K562 (cell line): Measurements from ENCODE around the gene MID1IP1. TPM values are rescaled to one million over a fixed set of nuclear protein-coding genes. Genes with fewer than 3 reads are reported as not detected.

Experiments used
- ARID3A ChIP-seq: IDR thresholded peaks from 2 replicates; pipeline ENCODE4 v1.6.1; 2012; ENCODE audit warnings: low read depth, low read length, improper control_type of control experiment, borderline replicate concordance
- BRD4 ChIP-seq: fragments of 200-600 bp; sonication (generic); IDR thresholded peaks from 2 replicates; pipeline ENCODE4 v1.6.1; 2017; ENCODE audit warnings: inconsistent platforms
- E2F8 ChIP-seq: fragments of 450-650 bp; IDR thresholded peaks from 2 replicates; pipeline ENCODE4 v1.7.1; 2018; ENCODE audit warnings: mild to moderate bottlenecking, low read depth; ENCODE audit not compliant: partially characterized antibody
- HMBOX1 ChIP-seq: sonication (generic); IDR thresholded peaks from 2 replicates; pipeline ENCODE4 v1.6.1; 2016
- KDM1A ChIP-seq, 2 experiments: fragments of 450-650 bp; IDR thresholded peaks; 2 replicates each; pipeline ENCODE4 v1.6.1; 2016; ENCODE audit warnings: mild to moderate bottlenecking in 2 of 2
- NCOA1 ChIP-seq: fragments of 450-650 bp; IDR thresholded peaks from 2 replicates; pipeline ENCODE4 v1.6.1; 2016; ENCODE audit warnings: low read depth
- NCOR1 ChIP-seq: fragments of 450-650 bp; IDR thresholded peaks from 2 replicates; pipeline ENCODE4 v1.6.1; 2016; ENCODE audit warnings: mild to moderate bottlenecking, moderate library complexity
- SMARCA4 ChIP-seq: fragments of 450-650 bp; IDR thresholded peaks from 2 replicates; pipeline ENCODE4 v1.6.1; 2016
- VEZF1 ChIP-seq: fragments of 200-800 bp; sonication (Bioruptor generic); IDR thresholded peaks from 2 replicates; pipeline ENCODE4 v1.6.1; 2017; ENCODE audit warnings: missing genetic modification characterization, missing compliant biosample characterization
- XRCC5 ChIP-seq: fragments of 200-400 bp; formaldehyde crosslinking; IDR thresholded peaks from 2 replicates; pipeline ENCODE4 v1.6.1; 2017; ENCODE audit warnings: low read depth, mild to moderate bottlenecking, low read length
- ZNF140 ChIP-seq: fragments of 250-450 bp; sonication (Bioruptor Pico); IDR thresholded peaks from 2 replicates; pipeline ENCODE4 v1.8.0; 2021; ENCODE audit warnings: moderate library complexity, mild to moderate bottlenecking, inconsistent platforms
- ZNF274 ChIP-seq: IDR thresholded peaks from 2 replicates; pipeline ENCODE4 v1.6.1; 2011; ENCODE audit warnings: low read depth, mild to moderate bottlenecking, low read length, moderate library complexity, borderline replicate concordance
- ZNF311 ChIP-seq: fragments of 250-450 bp; sonication (Bioruptor Pico); IDR thresholded peaks from 2 replicates; pipeline ENCODE4 v1.4.0; 2020; ENCODE audit warnings: mild to moderate bottlenecking, moderate library complexity
- ZNF583 ChIP-seq: fragments of 250-450 bp; sonication (Bioruptor Pico); IDR thresholded peaks from 2 replicates; pipeline ENCODE4 v1.4.0; 2020
- polyA plus RNA-seq, 8 experiments: library from polyadenylated mRNA; depleted of rRNA in 4 of 8; stranded (reverse) in 5 of 8; unstranded in 3 of 8; fragments of >200 nt; fragmentation: Nextera tagmentation in 2 of 8; fragmentation: Illumina TruSeq in 1 of 8; extraction: Ambion mirVana in 2 of 8; extraction: Trizol in 1 of 8; gene quantifications; 2 replicates each; pipeline versions ENCODE4 v1.2.1 to v1.2.3, GENCODE V29; 2011 to 2014; ENCODE audit warnings: inconsistent platforms in 1 of 8, missing spikeins in 1 of 8
- total RNA-seq, 7 experiments: library from RNA; depleted of rRNA in 6 of 7; stranded (reverse); fragments of >200 nt in 6 of 7; fragmentation: Illumina TruSeq in 2 of 7; extraction: Trizol in 2 of 7; gene quantifications; 2 replicates each; pipeline versions ENCODE4 v1.2.1 to v1.2.3, GENCODE V29; 2011 to 2021; ENCODE audit warnings: low replicate concordance in 1 of 7
- TF ChIP-seq, protein P1 (sequence below): fragments of 250-450 bp; sonication (Bioruptor Pico); IDR thresholded peaks from 2 replicates; pipeline ENCODE4 v1.4.0; 2020

The MID1IP1 gene
- total and polyA plus RNA-seq, 9 of the 15 experiments (the other 6 are each of a cell fraction or from before 2014, with no cell fraction given): 0.51 to 102 (median 27.5) TPM

DNA sequence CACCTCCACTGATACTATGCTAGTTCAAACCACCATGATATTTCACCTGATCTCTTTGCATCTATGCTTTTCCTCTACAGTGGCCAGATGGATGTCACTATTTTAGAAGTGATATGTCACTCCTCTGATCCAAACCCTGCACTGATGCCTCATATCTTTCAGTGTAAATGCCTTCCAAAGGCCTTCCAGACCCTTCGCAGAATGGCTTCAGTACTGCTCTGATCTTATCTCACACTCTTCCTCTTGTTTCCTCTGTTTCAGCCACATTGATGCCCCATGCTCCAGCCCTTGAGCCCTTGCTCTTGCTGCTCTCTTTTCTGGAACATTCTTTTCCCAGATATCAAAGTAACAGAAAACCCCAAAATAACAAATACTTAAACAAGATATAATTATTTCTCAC, 17.9 kb downstream of the MID1IP1 start (continued):
- peak; percentile 77 for TF ChIP-seq ZNF311
- no peak for TF ChIP-seq NCOA1
- TF ChIP-seq NCOR1: no peak
- no peak for TF ChIP-seq ZNF274
- TF ChIP-seq E2F8: no peak
- no peak for TF ChIP-seq ARID3A
- 0 out of 2 replicates have a peak, but pooled peaks have one; percentile 70 for TF ChIP-seq ZNF583 (CRISPR knock-in tag)
- TF ChIP-seq, protein P1, sequence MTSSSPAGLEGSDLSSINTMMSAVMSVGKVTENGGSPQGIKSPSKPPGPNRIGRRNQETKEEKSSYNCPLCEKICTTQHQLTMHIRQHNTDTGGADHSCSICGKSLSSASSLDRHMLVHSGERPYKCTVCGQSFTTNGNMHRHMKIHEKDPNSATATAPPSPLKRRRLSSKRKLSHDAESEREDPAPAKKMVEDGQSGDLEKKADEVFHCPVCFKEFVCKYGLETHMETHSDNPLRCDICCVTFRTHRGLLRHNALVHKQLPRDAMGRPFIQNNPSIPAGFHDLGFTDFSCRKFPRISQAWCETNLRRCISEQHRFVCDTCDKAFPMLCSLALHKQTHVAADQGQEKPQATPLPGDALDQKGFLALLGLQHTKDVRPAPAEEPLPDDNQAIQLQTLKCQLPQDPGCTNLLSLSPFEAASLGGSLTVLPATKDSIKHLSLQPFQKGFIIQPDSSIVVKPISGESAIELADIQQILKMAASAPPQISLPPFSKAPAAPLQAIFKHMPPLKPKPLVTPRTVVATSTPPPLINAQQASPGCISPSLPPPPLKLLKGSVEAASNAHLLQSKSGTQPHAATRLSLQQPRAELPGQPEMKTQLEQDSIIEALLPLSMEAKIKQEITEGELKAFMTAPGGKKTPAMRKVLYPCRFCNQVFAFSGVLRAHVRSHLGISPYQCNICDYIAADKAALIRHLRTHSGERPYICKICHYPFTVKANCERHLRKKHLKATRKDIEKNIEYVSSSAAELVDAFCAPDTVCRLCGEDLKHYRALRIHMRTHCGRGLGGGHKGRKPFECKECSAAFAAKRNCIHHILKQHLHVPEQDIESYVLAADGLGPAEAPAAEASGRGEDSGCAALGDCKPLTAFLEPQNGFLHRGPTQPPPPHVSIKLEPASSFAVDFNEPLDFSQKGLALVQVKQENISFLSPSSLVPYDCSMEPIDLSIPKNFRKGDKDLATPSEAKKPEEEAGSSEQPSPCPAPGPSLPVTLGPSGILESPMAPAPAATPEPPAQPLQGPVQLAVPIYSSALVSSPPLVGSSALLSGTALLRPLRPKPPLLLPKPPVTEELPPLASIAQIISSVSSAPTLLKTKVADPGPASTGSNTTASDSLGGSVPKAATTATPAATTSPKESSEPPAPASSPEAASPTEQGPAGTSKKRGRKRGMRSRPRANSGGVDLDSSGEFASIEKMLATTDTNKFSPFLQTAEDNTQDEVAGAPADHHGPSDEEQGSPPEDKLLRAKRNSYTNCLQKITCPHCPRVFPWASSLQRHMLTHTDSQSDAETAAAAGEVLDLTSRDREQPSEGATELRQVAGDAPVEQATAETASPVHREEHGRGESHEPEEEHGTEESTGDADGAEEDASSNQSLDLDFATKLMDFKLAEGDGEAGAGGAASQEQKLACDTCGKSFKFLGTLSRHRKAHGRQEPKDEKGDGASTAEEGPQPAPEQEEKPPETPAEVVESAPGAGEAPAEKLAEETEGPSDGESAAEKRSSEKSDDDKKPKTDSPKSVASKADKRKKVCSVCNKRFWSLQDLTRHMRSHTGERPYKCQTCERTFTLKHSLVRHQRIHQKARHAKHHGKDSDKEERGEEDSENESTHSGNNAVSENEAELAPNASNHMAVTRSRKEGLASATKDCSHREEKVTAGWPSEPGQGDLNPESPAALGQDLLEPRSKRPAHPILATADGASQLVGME (CRISPR knock-in tag): 0 out of 2 replicates have a peak, but pooled peaks have one; percentile 69
- no peak for TF ChIP-seq VEZF1 (CRISPR knock-in tag)
- TF ChIP-seq KDM1A (IDR thresholded peaks at IDR 0.05): no peak
- no peak for TF ChIP-seq BRD4
- TF ChIP-seq ZNF140: no peak
- TF ChIP-seq XRCC5: no peak
- TF ChIP-seq SMARCA4: no peak
- no peak for TF ChIP-seq HMBOX1
